Measurements from ENCODE around the gene PAEP. TPM values are rescaled to one million over a fixed set of nuclear protein-coding genes. Genes with fewer than 3 reads are reported as not detected.

PAEP gene
- total RNA-seq, 1 experiment from 2014 or later, result not detected

DNA sequence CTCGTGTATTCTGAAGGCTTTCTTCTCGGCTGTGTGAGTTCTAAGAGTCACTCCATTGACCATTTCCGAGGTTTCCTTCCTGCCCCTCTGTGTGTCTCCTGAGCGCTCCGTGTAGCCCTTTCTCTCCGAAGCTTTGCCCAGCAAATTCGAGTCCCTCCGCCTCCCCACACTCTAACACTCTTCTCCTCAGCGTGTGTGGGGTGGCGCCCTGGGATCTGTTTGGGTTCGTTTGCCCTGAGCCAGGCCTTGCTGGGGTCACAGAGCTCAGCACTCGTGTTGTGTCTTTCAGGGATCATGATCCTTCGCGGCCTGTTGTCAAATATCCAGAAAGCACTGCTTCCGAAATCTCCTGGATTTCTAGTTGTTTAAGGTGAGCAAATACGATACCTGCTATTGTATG lies 5.6 kb upstream of the PAEP start:
- Mint-ChIP-seq H3K27me3 (ENCODE audit: insufficient read depth, unreplicated experiment) (no peaks in the 10 kb centered on the region), H3K36me3 (ENCODE audit: insufficient read depth, unreplicated experiment) (no peaks in the 10 kb centered on the region), H3K27ac (ENCODE audit: unreplicated experiment) (no peak overlapping the region), H3K9me3 (ENCODE audit: unreplicated experiment) (peaks cover 8% of the 10 kb centered on the region), H3K4me3 (ENCODE audit: unreplicated experiment) (no peak overlapping the region), H3K4me1 (ENCODE audit: low read depth, unreplicated experiment) (no peaks in the 10 kb centered on the region)
- H3K4me1 ChIP-seq, result peaks cover 3% of the 10 kb centered on the region; the same call in 1 of the 2 replicates
- intact Hi-C loops (cut with micrococcal nuclease; ENCODE audit: unreplicated experiment), result no loop called here
- no TSS peak for BruUV-seq (replicated peaks)
- H3K27me3 ChIP-seq (replicated peaks; ENCODE audit: control insufficient read depth, insufficient read depth, low read length), result no peaks in the 10 kb centered on the region
- H3K36me3 ChIP-seq (ENCODE audit: control insufficient read depth, insufficient read depth, low read length), result no peaks in the 10 kb centered on the region
- DNase-seq, result no peak
- TF ChIP-seq, protein P1, sequence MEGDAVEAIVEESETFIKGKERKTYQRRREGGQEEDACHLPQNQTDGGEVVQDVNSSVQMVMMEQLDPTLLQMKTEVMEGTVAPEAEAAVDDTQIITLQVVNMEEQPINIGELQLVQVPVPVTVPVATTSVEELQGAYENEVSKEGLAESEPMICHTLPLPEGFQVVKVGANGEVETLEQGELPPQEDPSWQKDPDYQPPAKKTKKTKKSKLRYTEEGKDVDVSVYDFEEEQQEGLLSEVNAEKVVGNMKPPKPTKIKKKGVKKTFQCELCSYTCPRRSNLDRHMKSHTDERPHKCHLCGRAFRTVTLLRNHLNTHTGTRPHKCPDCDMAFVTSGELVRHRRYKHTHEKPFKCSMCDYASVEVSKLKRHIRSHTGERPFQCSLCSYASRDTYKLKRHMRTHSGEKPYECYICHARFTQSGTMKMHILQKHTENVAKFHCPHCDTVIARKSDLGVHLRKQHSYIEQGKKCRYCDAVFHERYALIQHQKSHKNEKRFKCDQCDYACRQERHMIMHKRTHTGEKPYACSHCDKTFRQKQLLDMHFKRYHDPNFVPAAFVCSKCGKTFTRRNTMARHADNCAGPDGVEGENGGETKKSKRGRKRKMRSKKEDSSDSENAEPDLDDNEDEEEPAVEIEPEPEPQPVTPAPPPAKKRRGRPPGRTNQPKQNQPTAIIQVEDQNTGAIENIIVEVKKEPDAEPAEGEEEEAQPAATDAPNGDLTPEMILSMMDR (IDR thresholded peaks at IDR 0.05; ENCODE audit: insufficient read depth in 1 of 2, low read depth in 1 of 2, low read length in 1 of 2, severe bottlenecking in 1 of 2, unreplicated experiment in 1 of 2), result no peak
- ChIA-PET POLR2A (no interaction called here), CTCF (no interaction called here)
- H3K4me3 ChIP-seq (ENCODE audit: low read depth, low read length), result no peak overlapping the region
- no peaks in the 10 kb centered on the region for H3K9me3 ChIP-seq

DNA sequence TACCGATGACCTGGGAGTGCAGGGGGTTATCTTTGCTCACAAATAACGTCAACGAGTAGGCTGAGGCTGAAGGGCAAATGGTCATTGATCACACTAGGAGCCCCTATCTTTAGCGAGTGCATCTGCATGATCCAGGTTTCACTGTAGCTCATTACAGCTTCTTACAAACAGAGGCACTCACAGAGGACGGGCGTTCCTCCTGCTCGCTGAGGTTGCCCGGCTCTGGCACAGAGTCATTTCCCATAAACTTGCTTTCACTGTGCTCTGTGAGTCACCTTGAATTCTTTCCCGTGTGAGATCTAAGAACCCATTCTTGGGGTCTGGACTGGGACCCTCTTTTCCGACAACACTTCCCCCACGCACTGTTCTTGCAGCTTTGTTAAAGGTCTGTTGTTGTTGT lies 1.9 kb upstream of the PAEP start:
- Mint-ChIP-seq H3K36me3 (ENCODE audit: insufficient read depth, unreplicated experiment) (no peaks in the 10 kb centered on the region), H3K4me3 (ENCODE audit: unreplicated experiment) (no peak overlapping the region), H3K9me3 (ENCODE audit: unreplicated experiment) (no peaks in the 10 kb centered on the region), H3K27ac (ENCODE audit: unreplicated experiment) (no peak overlapping the region), H3K4me1 (ENCODE audit: low read depth, unreplicated experiment) (no peaks in the 10 kb centered on the region), H3K27me3 (ENCODE audit: insufficient read depth, unreplicated experiment) (no peaks in the 10 kb centered on the region)
- DNase-seq, result no peak
- peaks cover 3% of the 10 kb centered on the region; the same call in 1 of the 2 replicates for H3K4me1 ChIP-seq
- H3K4me3 ChIP-seq (ENCODE audit: low read depth, low read length), result no peak overlapping the region
- TF ChIP-seq, protein P1 (IDR thresholded peaks at IDR 0.05; ENCODE audit: insufficient read depth in 1 of 2, low read depth in 1 of 2, low read length in 1 of 2, severe bottlenecking in 1 of 2, unreplicated experiment in 1 of 2), result no peak
- intact Hi-C loops (cut with micrococcal nuclease; ENCODE audit: unreplicated experiment), result no loop called here
- no peaks in the 10 kb centered on the region for H3K36me3 ChIP-seq (ENCODE audit: control insufficient read depth, insufficient read depth, low read length)
- BruUV-seq (replicated peaks), result no TSS peak
- peaks cover 9% of the 10 kb centered on the region; the same call in 1 of the 2 replicates for H3K9me3 ChIP-seq
- CTCF ChIA-PET, result interaction anchor here (0.6 kb wide), 1 partner anchor 230 kb away, joined by 3 read pairs; no protein-coding TSS in a partner anchor
- POLR2A ChIA-PET, result no interaction called here
- no peaks in the 10 kb centered on the region for H3K27me3 ChIP-seq (replicated peaks; ENCODE audit: control insufficient read depth, insufficient read depth, low read length)

DNA sequence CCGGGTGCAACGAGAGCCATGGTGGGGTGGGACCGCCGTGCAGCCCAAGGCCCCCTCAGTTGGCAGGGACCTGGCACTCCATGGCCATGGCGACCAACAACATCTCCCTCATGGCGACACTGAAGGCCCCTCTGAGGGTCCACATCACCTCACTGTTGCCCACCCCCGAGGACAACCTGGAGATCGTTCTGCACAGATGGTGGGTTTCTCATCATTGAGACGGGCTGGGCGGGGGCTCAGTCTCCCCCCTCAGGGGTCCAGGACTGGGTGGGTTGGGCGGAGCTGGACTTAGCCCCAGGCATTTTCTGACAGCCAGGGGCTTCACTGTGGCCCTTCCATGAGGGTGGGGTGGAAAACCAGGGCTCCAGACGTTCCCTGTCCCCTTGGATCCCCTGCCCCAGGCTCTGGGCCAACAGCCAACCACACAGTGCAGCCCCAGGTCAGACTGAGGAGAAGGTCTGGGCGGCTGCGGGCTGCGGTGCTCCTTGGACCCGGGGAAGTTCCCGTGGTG lies 734 bp downstream of the PAEP start:
- no peaks in the 10 kb centered on the region for H3K36me3 ChIP-seq (ENCODE audit: control insufficient read depth, insufficient read depth, low read length)

More for the DNA sequence above, 734 bp downstream of the PAEP start:
- Mint-ChIP-seq H3K27me3 (ENCODE audit: insufficient read depth, unreplicated experiment) (peaks cover 3% of the 10 kb centered on the region), H3K27ac (ENCODE audit: unreplicated experiment) (no peak overlapping the region), H3K36me3 (ENCODE audit: insufficient read depth, unreplicated experiment) (no peaks in the 10 kb centered on the region), H3K4me1 (ENCODE audit: low read depth, unreplicated experiment) (peaks cover 6% of the 10 kb centered on the region), H3K4me3 (ENCODE audit: unreplicated experiment) (no peak overlapping the region), H3K9me3 (ENCODE audit: unreplicated experiment) (no peaks in the 10 kb centered on the region)
- TF ChIP-seq, protein P1 (IDR thresholded peaks at IDR 0.05; ENCODE audit: insufficient read depth in 1 of 2, low read depth in 1 of 2, low read length in 1 of 2, severe bottlenecking in 1 of 2, unreplicated experiment in 1 of 2), result no peak
- intact Hi-C loops (cut with micrococcal nuclease; ENCODE audit: unreplicated experiment), result no loop called here
- ChIA-PET POLR2A (no interaction called here), CTCF (no interaction called here)
- no peak overlapping the region for H3K4me3 ChIP-seq (ENCODE audit: low read depth, low read length)
- BruUV-seq (replicated peaks), result no TSS peak
- peaks cover 3% of the 10 kb centered on the region; the same call in 1 of the 2 replicates for H3K4me1 ChIP-seq
- H3K27me3 ChIP-seq (replicated peaks; ENCODE audit: control insufficient read depth, insufficient read depth, low read length), result no peaks in the 10 kb centered on the region
- H3K9me3 ChIP-seq, result peaks cover 9% of the 10 kb centered on the region; the same call in 1 of the 2 replicates
- DNase-seq, result no peak

Data from Caco-2 (cell line).